Panc1 (cell line): Measurements from ENCODE around the gene ARF4. TPM values are rescaled to one million over a fixed set of nuclear protein-coding genes. Genes with fewer than 3 reads are reported as not detected.

Experiments used
- ATAC-seq: fragments of 200-7000 bp; cut with Tn5 transposase; 2 replicates; pipeline ENCODE4 v1.9.1; 2020; ENCODE audit warnings: mild to moderate bottlenecking, moderate library complexity
- BruUV-seq: library from RNA; stranded (reverse); fragments of 400-500 nt; replicated peaks from 2 replicates; lab custom pipeline; 2021; lab: Mats Ljungman, UMichigan
- CTCF ChIA-PET: fragments of 300-600 bp; sonication (Branson Sonifier 250); formaldehyde crosslinking; loops from one replicate; lab custom pipeline; 2022; ENCODE audit warnings: antibody characterized with exemption; lab: Charles Lee
- POLR2A ChIA-PET: fragments of 300-600 bp; sonication (Branson Sonifier 250); formaldehyde crosslinking; loops from one replicate; lab custom pipeline; 2022; ENCODE audit warnings: antibody characterized with exemption; lab: Charles Lee
- DNase-seq: peaks from one replicate; pipeline ENCODE4 v3.0.0-alpha.2; 2010; ENCODE audit warnings: low read depth, low spot score
- H3K27ac ChIP-seq: 2 replicates; pipeline ENCODE4 v1.5.1; 2011; ENCODE audit warnings: mild to moderate bottlenecking, low read length, inconsistent platforms
- H3K27me3 ChIP-seq: fragments of 200-500 bp; sonication (Bioruptor generic); 2 replicates; pipeline ENCODE4 v1.6.0; 2014; ENCODE audit warnings: low read length, inconsistent platforms; ENCODE audit not compliant: control insufficient read depth, insufficient read depth
- H3K36me3 ChIP-seq: fragments of 200-500 bp; sonication (Bioruptor generic); 2 replicates; pipeline ENCODE4 v1.5.1; 2014; ENCODE audit warnings: inconsistent platforms, mild to moderate bottlenecking, low read length, moderate library complexity; ENCODE audit not compliant: control insufficient read depth, insufficient read depth
- H3K4me1 ChIP-seq: 2 replicates; pipeline ENCODE4 v1.5.1; 2011; ENCODE audit warnings: inconsistent platforms, mild to moderate bottlenecking, low read length, moderate library complexity; ENCODE audit not compliant: control insufficient read depth, insufficient read depth
- H3K4me3 ChIP-seq, 2 experiments: 2 replicates each; pipeline ENCODE4 v1.5.1; 2011 to 2012; ENCODE audit warnings: low read depth in 2 of 2, low read length in 2 of 2, mild to moderate bottlenecking in 2 of 2, inconsistent platforms in 1 of 2, moderate library complexity in 1 of 2
- H3K9me3 ChIP-seq: fragments of 200-500 bp; sonication (Bioruptor generic); 2 replicates; pipeline ENCODE4 v1.5.1; 2014; ENCODE audit warnings: low read depth, mild to moderate bottlenecking, inconsistent platforms, low read length, moderate library complexity; ENCODE audit not compliant: control insufficient read depth, insufficient read depth
- POLR2AphosphoS5 ChIP-seq: IDR thresholded peaks from 2 replicates; pipeline ENCODE4 v1.6.1; 2012; ENCODE audit warnings: mild to moderate bottlenecking, low read depth, low read length, moderate library complexity
- SIN3A ChIP-seq: IDR thresholded peaks from 2 replicates; pipeline ENCODE4 v1.6.1; 2012; ENCODE audit warnings: low read depth, mild to moderate bottlenecking, low read length, moderate library complexity, borderline replicate concordance; ENCODE audit not compliant: insufficient read depth
- TCF7L2 ChIP-seq: IDR thresholded peaks from 2 replicates; pipeline ENCODE4 v1.6.1; 2011; ENCODE audit warnings: mild to moderate bottlenecking, low read depth, low read length, inconsistent platforms
- in situ Hi-C: cut with HindIII; loops from 2 replicates; pipeline ENCODE4 v1.10.0; 2016; ENCODE audit warnings: low sequenced_read_pairs, low pct_unique_long_range_greater_than_20kb
- intact Hi-C: fragments of 100-400 bp; cut with micrococcal nuclease; formaldehyde crosslinking; loops from one replicate; pipeline ENCODE4 v1.10.0; 2022; ENCODE audit not compliant: unreplicated experiment
- total RNA-seq: library from RNA; stranded (reverse); gene quantifications from one replicate; pipeline ENCODE4 v1.2.1, GENCODE V29; 2021; ENCODE audit not compliant: unreplicated experiment
- TF ChIP-seq, protein P1 (sequence below), 2 experiments: IDR thresholded peaks; 2 replicates each; pipeline ENCODE4 v1.6.1; 2011 to 2012; ENCODE audit warnings: low read depth in 2 of 2, control low read depth in 1 of 2, low read length in 1 of 2, mild to moderate bottlenecking in 1 of 2, moderate library complexity in 1 of 2; ENCODE audit not compliant: insufficient read depth in 1 of 2
- TF ChIP-seq, protein P2 (sequence below): fragments of 450-650 bp; IDR thresholded peaks from 2 replicates; pipeline ENCODE4 v1.5.1; 2017; ENCODE audit warnings: mild to moderate bottlenecking

ARF4 gene
- total RNA-seq, 1 experiment from 2014 or later = 126 TPM

DNA sequence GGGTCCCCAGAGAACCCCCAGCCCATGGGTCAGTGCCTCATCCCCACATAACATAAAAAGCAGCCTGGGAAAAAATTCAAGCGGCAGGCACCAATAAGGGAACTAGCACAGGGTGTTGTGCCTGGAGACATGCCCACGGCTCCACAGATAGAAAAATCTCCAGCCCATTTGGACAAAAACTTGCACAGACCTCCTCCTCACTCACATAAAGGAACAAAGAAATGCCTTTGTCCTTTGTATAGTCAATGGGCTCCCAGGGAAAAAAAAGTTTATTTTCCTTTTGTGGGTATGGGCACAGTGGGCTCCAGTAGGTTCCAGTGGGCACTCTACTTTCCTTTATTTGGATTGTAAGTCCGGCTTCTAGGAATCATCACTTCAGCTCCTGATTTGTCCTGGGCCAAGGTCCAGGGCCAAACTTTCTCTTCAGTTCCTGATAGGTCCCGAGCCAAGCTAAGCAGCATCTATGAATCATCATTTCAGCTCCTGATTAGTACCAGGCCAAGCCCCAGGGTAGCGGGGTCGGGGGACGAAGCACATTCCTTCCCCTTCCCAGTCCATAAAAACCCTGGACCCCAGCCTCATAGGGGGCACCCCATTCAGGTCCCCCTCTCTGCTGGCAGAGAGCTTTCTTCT lies 51.4 kb downstream of the ARF4 start:
- Histone ChIP-seq H3K27me3 (no peaks in the 10 kb centered on the region), H3K9me3 (no peaks in the 10 kb centered on the region), H3K4me3 (no peak overlapping the region), H3K27ac (peak overlapping the region; percentile 29; the same call in 1 of the 2 replicates), H3K4me1 (peaks cover 10% of the 10 kb centered on the region), H3K36me3 (no peaks in the 10 kb centered on the region)
- intact Hi-C loops = no loop called here
- DNase-seq = no peak
- TF ChIP-seq, protein P1, sequence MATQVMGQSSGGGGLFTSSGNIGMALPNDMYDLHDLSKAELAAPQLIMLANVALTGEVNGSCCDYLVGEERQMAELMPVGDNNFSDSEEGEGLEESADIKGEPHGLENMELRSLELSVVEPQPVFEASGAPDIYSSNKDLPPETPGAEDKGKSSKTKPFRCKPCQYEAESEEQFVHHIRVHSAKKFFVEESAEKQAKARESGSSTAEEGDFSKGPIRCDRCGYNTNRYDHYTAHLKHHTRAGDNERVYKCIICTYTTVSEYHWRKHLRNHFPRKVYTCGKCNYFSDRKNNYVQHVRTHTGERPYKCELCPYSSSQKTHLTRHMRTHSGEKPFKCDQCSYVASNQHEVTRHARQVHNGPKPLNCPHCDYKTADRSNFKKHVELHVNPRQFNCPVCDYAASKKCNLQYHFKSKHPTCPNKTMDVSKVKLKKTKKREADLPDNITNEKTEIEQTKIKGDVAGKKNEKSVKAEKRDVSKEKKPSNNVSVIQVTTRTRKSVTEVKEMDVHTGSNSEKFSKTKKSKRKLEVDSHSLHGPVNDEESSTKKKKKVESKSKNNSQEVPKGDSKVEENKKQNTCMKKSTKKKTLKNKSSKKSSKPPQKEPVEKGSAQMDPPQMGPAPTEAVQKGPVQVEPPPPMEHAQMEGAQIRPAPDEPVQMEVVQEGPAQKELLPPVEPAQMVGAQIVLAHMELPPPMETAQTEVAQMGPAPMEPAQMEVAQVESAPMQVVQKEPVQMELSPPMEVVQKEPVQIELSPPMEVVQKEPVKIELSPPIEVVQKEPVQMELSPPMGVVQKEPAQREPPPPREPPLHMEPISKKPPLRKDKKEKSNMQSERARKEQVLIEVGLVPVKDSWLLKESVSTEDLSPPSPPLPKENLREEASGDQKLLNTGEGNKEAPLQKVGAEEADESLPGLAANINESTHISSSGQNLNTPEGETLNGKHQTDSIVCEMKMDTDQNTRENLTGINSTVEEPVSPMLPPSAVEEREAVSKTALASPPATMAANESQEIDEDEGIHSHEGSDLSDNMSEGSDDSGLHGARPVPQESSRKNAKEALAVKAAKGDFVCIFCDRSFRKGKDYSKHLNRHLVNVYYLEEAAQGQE (IDR thresholded peaks at IDR 0.05; ENCODE audit: insufficient read depth in 1 of 2, low read depth in 2 of 2, low read length in 1 of 2) = no peak
- TF ChIP-seq TCF7L2 = no peak
- TF ChIP-seq, protein P2, sequence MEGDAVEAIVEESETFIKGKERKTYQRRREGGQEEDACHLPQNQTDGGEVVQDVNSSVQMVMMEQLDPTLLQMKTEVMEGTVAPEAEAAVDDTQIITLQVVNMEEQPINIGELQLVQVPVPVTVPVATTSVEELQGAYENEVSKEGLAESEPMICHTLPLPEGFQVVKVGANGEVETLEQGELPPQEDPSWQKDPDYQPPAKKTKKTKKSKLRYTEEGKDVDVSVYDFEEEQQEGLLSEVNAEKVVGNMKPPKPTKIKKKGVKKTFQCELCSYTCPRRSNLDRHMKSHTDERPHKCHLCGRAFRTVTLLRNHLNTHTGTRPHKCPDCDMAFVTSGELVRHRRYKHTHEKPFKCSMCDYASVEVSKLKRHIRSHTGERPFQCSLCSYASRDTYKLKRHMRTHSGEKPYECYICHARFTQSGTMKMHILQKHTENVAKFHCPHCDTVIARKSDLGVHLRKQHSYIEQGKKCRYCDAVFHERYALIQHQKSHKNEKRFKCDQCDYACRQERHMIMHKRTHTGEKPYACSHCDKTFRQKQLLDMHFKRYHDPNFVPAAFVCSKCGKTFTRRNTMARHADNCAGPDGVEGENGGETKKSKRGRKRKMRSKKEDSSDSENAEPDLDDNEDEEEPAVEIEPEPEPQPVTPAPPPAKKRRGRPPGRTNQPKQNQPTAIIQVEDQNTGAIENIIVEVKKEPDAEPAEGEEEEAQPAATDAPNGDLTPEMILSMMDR = no peak
- no peak for ATAC-seq
- POLR2A ChIA-PET = interaction anchor here (0.6 kb wide), 1 partner anchor 16 kb away, joined by 3 read pairs; no protein-coding TSS in a partner anchor
- in situ Hi-C loops = no loop called here
- BruUV-seq = no TSS peak
- CTCF ChIA-PET = interaction anchor here (0.6 kb wide), 1 partner anchor 632 kb away, joined by 3 read pairs; no protein-coding TSS in a partner anchor

DNA sequence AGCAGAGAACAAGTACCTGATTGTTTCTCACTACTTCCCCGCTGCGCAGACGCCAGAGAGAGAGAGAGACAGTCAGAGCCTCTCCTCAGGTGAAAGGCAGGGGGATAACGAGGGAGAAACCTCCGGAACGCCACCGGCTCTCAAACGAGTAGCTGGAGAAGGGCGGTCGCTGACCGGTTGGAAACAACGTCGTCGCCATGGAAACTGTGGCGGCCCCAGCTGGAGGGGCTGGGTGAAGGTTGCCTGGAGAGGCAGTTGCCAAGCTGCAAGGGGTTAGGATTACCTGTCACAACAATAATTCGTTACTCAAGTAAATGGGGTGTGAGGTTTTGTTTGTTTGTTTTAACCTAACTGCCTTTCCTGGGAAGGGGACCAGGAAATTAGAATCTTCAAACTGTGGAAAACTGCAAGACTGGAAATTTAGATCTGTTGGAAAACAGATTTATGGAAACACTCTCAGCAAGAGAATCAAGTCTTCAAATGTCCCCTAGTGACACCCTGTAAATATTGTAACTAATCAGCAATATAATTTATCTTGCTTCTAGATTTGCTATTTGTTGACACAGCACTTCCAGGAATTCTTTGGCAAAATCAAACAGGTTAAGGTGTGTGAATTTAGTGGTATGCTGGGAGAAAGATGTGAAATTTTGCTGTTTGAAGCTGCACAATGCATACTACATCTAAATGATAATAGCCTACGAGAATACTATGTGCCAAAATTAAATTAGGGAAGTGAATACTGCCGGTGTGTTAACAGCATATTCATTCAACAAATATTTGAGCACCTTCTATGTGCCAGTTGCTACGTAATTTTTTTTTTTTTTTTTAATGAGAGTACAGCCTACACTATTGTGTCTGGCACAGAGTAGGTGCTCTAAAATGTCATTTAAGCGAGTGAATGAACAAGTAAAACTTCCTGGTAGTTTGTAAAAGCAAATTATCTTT lies 52.7 kb downstream of the ARF4 start, which contains the start of gene DNAH12:
Gene DNAH12 (minus strand): TSS at position 164 of the 945 bp plus-strand sequence. CDS start 1,474 bp downstream, outside the sequence.
- Histone ChIP-seq H3K27ac (peak within 1 kb of the TSS; percentile 79), H3K27me3 (no peaks in the 10 kb centered on the region), H3K36me3 (no peaks in the 10 kb centered on the region), H3K4me1 (peaks cover 10% of the 10 kb centered on the region), H3K4me3 (peak within 1 kb of the TSS; percentile 36 to 62), H3K9me3 (no peaks in the 10 kb centered on the region)
- intact Hi-C loops = no loop called here
- POLR2A ChIA-PET = interaction anchor here (0.7 kb wide), 1 partner anchor 47 kb away, joined by 3 read pairs; no protein-coding TSS in a partner anchor
- in situ Hi-C loops = no loop called here
- peak; percentile 88 for ATAC-seq
- DNase-seq = no peak
- CTCF ChIA-PET = no interaction called here
- TF ChIP-seq POLR2AphosphoS5 = no peak
- TF ChIP-seq, protein P2 = no peak
- TF ChIP-seq TCF7L2 = no peak
- TF ChIP-seq, protein P1 (IDR thresholded peaks at IDR 0.05; ENCODE audit: insufficient read depth in 1 of 2, low read depth in 2 of 2, low read length in 1 of 2) = no peak
- TF ChIP-seq SIN3A = no peak
- no TSS peak for BruUV-seq
